Peyer's patch (tissue), 4 donors: ENCODE measurements around the gene TRAPPC2. TPM values are rescaled to one million over a fixed set of nuclear protein-coding genes. Genes with fewer than 3 reads are reported as not detected.
A peak's percentile ranks its signal among the peaks of the same experiment; 100 is the strongest.
"Not testable (repeated sequence)": the region's sequence is repeated elsewhere in the genome, so short reads cannot be mapped to it uniquely, and the experiment has no call there.

Experiments
- DNase-seq, 3 donors: peaks; one replicate each; pipeline ENCODE4 v3.0.0-alpha.2; 2017 to 2019
- H3K27ac ChIP-seq, 4 donors: fragments of 200-600 bp; sonication (generic); one replicate each; pipeline ENCODE4 v1.5.1; 2016 to 2019
- H3K27me3 ChIP-seq, 2 donors: fragments of 200-600 bp; sonication (generic); one replicate each; pipeline ENCODE4 v1.5.1; 2019
- H3K36me3 ChIP-seq, 3 donors: fragments of 200-600 bp; sonication (generic); one replicate each; pipeline ENCODE4 v1.5.1; 2016 to 2019
- H3K4me1 ChIP-seq, 4 donors: fragments of 200-600 bp; sonication (generic); one replicate each; pipeline ENCODE4 v1.5.1; 2016 to 2019
- H3K4me3 ChIP-seq, 4 donors: fragments of 200-600 bp; sonication (generic); 1 replicate in 3 of 4; 2 replicates in 1 of 4; pipeline ENCODE4 v1.5.1; 2016 to 2019; ENCODE audit warnings: mild to moderate bottlenecking in 1 of 4
- H3K9me3 ChIP-seq, 4 donors: fragments of 200-600 bp; sonication (generic); one replicate each; pipeline ENCODE4 v1.5.1; 2016 to 2019; ENCODE audit warnings: mild to moderate bottlenecking in 1 of 4
- CTCF ChIP-seq, 6 experiments: fragments of 450-650 bp in 4 of 6; fragments of 200-600 bp in 2 of 6; sonication (generic) in 1 of 6; IDR thresholded peaks; one replicate each; pipeline ENCODE4 v1.5.1; 2017 to 2019; ENCODE audit warnings: antibody characterized with exemption in 6 of 6, mild to moderate bottlenecking in 3 of 6, moderate library complexity in 1 of 6
- POLR2A ChIP-seq, 2 donors: fragments of 450-650 bp; IDR thresholded peaks; one replicate each; pipeline ENCODE4 v1.5.1; 2017; ENCODE audit warnings: antibody characterized with exemption in 2 of 2, mild to moderate bottlenecking in 2 of 2, moderate library complexity in 2 of 2
- total RNA-seq, 4 donors: library from RNA; depleted of rRNA; stranded (reverse); fragments of >200 nt; gene quantifications; one replicate each; pipeline ENCODE4 v1.1.0, GENCODE V29; 2016

The TRAPPC2 gene
- total RNA-seq, 4 donors from 2014 or later, result 13.3 to 23.6 (median 18.8) TPM

- Histone ChIP-seq H3K27me3 (no peaks in the 10 kb centered on the region), H3K4me3 (no peak overlapping the region), H3K36me3 (peaks cover 0 to 10% (median 0%) of the 10 kb centered on the region in 3 donors), H3K9me3 (no peaks in the 10 kb centered on the region), H3K4me1 (peaks cover 0 to 6% (median 0%) of the 10 kb centered on the region in 4 donors), H3K27ac (no peak overlapping the region)
- peak in 2 of 3 donors; percentile 36 to 80 for DNase-seq
- TF ChIP-seq POLR2A (IDR thresholded peaks at IDR 0.05), result no peak
- peak in 4 of 6 experiments; percentile 36 to 51 (median 44) for TF ChIP-seq CTCF (IDR thresholded peaks at IDR 0.05)
These were observed 13.4 kb upstream of the TRAPPC2 start for GRCh38 chrX:13747836-13748235.

- no peaks in the 10 kb centered on the region for H3K9me3 ChIP-seq
- peak overlapping the region; percentile 9 to 76 (median 68) for H3K27ac ChIP-seq
- no peak for TF ChIP-seq POLR2A (IDR thresholded peaks at IDR 0.05)
- no peak for TF ChIP-seq CTCF (IDR thresholded peaks at IDR 0.05)
- H3K36me3 ChIP-seq, result peaks cover 0 to 9% (median 0%) of the 10 kb centered on the region in 3 donors
- peak in 1 of 3 donors; percentile 31 for DNase-seq
- H3K4me3 ChIP-seq, result no peak overlapping the region
- no peaks in the 10 kb centered on the region for H3K4me1 ChIP-seq
- H3K27me3 ChIP-seq, result no peaks in the 10 kb centered on the region
These were observed 8.2 kb upstream of the TRAPPC2 start for GRCh38 chrX:13742397-13743176.

- H3K4me3 ChIP-seq, result no peak overlapping the region
- no peaks in the 10 kb centered on the region for H3K9me3 ChIP-seq
- no peak for DNase-seq
- H3K27me3 ChIP-seq, result no peaks in the 10 kb centered on the region
- H3K27ac ChIP-seq, result peak overlapping the region in 1 of 4 donors; percentile 72
- H3K4me1 ChIP-seq, result no peaks in the 10 kb centered on the region
- TF ChIP-seq POLR2A (IDR thresholded peaks at IDR 0.05), result no peak
- TF ChIP-seq CTCF (IDR thresholded peaks at IDR 0.05), result no peak
- H3K36me3 ChIP-seq, result peaks cover 0 to 9% (median 0%) of the 10 kb centered on the region in 3 donors
These were observed 7.3 kb upstream of the TRAPPC2 start for GRCh38 chrX:13741695-13742094.

- no peaks in the 10 kb centered on the region for H3K36me3 ChIP-seq
- TF ChIP-seq POLR2A (IDR thresholded peaks at IDR 0.05) (no peak), CTCF (IDR thresholded peaks at IDR 0.05) (no peak)
- H3K4me3 ChIP-seq, result peak overlapping the region; percentile 68 to 88 (median 76)
- H3K27ac ChIP-seq, result peak overlapping the region; percentile 93 to 96 (median 96)
- H3K27me3 ChIP-seq, result no peaks in the 10 kb centered on the region
- H3K9me3 ChIP-seq, result no peaks in the 10 kb centered on the region
- no peaks in the 10 kb centered on the region for H3K4me1 ChIP-seq
- no peak for DNase-seq
These were observed 914 bp downstream of the TRAPPC2 start for GRCh38 chrX:13733506-13733905.

- Histone ChIP-seq H3K27me3 (no peaks in the 10 kb centered on the region), H3K27ac (peak overlapping the region in 2 of 4 donors; percentile 39 to 96), H3K4me3 (no peak overlapping the region), H3K4me1 (no peaks in the 10 kb centered on the region), H3K9me3 (no peaks in the 10 kb centered on the region), H3K36me3 (no peaks in the 10 kb centered on the region)
- no peak for TF ChIP-seq POLR2A (IDR thresholded peaks at IDR 0.05)
- no peak for TF ChIP-seq CTCF (IDR thresholded peaks at IDR 0.05)
- no peak for DNase-seq
These were observed 2.0 kb downstream of the TRAPPC2 start for GRCh38 chrX:13732246-13733067.

- not testable (repeated sequence) for H3K27me3 ChIP-seq, H3K36me3 ChIP-seq, DNase-seq, H3K27ac ChIP-seq, H3K4me3 ChIP-seq, H3K4me1 ChIP-seq, H3K9me3 ChIP-seq
These were observed 3.9 kb downstream of the TRAPPC2 start for GRCh38 chrX:13730523-13730922.

- not testable (repeated sequence) for H3K9me3 ChIP-seq, H3K4me1 ChIP-seq, H3K4me3 ChIP-seq, H3K36me3 ChIP-seq, H3K27me3 ChIP-seq, DNase-seq, H3K27ac ChIP-seq
These were observed 7.8 kb downstream of the TRAPPC2 start for GRCh38 chrX:13726583-13726982.

- H3K27me3 ChIP-seq, H3K4me3 ChIP-seq, H3K4me1 ChIP-seq, H3K9me3 ChIP-seq, H3K36me3 ChIP-seq: not testable (repeated sequence)
- peak overlapping the region in 2 of 4 donors; percentile 14 to 17 for H3K27ac ChIP-seq
- peak in 2 of 3 donors; percentile 37 to 62 for DNase-seq
These were observed 9.5 kb downstream of the TRAPPC2 start for GRCh38 chrX:13724878-13725277.
